ENCODE measurements around the gene IRF9. TPM values are rescaled to one million over a fixed set of nuclear protein-coding genes. Genes with fewer than 3 reads are reported as not detected.

The IRF9 gene
- total and polyA plus RNA-seq, 2 of the 13 experiments (the other 11 are each of a cell fraction or from before 2014, with no cell fraction given): 14.9 to 49.7 TPM

GRCh38 chr14:24136684-24137528, 24.2 kb upstream of the IRF9 start (continued):
- TF ChIP-seq, protein P1, sequence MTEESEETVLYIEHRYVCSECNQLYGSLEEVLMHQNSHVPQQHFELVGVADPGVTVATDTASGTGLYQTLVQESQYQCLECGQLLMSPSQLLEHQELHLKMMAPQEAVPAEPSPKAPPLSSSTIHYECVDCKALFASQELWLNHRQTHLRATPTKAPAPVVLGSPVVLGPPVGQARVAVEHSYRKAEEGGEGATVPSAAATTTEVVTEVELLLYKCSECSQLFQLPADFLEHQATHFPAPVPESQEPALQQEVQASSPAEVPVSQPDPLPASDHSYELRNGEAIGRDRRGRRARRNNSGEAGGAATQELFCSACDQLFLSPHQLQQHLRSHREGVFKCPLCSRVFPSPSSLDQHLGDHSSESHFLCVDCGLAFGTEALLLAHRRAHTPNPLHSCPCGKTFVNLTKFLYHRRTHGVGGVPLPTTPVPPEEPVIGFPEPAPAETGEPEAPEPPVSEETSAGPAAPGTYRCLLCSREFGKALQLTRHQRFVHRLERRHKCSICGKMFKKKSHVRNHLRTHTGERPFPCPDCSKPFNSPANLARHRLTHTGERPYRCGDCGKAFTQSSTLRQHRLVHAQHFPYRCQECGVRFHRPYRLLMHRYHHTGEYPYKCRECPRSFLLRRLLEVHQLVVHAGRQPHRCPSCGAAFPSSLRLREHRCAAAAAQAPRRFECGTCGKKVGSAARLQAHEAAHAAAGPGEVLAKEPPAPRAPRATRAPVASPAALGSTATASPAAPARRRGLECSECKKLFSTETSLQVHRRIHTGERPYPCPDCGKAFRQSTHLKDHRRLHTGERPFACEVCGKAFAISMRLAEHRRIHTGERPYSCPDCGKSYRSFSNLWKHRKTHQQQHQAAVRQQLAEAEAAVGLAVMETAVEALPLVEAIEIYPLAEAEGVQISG (CRISPR knock-in tag; IDR thresholded peaks at IDR 0.05): peak; percentile 13; the same call in 1 of the 2 replicates
- peak; percentile 87 for TF ChIP-seq ZKSCAN5 (CRISPR knock-in tag; IDR thresholded peaks at IDR 0.05)
- no peak for TF ChIP-seq ZNF83 (CRISPR knock-in tag; IDR thresholded peaks at IDR 0.05; ENCODE audit: borderline replicate concordance)
- no peak for TF ChIP-seq ELF4 (CRISPR knock-in tag; IDR thresholded peaks at IDR 0.05; ENCODE audit: borderline replicate concordance)
- TF ChIP-seq, protein P2, sequence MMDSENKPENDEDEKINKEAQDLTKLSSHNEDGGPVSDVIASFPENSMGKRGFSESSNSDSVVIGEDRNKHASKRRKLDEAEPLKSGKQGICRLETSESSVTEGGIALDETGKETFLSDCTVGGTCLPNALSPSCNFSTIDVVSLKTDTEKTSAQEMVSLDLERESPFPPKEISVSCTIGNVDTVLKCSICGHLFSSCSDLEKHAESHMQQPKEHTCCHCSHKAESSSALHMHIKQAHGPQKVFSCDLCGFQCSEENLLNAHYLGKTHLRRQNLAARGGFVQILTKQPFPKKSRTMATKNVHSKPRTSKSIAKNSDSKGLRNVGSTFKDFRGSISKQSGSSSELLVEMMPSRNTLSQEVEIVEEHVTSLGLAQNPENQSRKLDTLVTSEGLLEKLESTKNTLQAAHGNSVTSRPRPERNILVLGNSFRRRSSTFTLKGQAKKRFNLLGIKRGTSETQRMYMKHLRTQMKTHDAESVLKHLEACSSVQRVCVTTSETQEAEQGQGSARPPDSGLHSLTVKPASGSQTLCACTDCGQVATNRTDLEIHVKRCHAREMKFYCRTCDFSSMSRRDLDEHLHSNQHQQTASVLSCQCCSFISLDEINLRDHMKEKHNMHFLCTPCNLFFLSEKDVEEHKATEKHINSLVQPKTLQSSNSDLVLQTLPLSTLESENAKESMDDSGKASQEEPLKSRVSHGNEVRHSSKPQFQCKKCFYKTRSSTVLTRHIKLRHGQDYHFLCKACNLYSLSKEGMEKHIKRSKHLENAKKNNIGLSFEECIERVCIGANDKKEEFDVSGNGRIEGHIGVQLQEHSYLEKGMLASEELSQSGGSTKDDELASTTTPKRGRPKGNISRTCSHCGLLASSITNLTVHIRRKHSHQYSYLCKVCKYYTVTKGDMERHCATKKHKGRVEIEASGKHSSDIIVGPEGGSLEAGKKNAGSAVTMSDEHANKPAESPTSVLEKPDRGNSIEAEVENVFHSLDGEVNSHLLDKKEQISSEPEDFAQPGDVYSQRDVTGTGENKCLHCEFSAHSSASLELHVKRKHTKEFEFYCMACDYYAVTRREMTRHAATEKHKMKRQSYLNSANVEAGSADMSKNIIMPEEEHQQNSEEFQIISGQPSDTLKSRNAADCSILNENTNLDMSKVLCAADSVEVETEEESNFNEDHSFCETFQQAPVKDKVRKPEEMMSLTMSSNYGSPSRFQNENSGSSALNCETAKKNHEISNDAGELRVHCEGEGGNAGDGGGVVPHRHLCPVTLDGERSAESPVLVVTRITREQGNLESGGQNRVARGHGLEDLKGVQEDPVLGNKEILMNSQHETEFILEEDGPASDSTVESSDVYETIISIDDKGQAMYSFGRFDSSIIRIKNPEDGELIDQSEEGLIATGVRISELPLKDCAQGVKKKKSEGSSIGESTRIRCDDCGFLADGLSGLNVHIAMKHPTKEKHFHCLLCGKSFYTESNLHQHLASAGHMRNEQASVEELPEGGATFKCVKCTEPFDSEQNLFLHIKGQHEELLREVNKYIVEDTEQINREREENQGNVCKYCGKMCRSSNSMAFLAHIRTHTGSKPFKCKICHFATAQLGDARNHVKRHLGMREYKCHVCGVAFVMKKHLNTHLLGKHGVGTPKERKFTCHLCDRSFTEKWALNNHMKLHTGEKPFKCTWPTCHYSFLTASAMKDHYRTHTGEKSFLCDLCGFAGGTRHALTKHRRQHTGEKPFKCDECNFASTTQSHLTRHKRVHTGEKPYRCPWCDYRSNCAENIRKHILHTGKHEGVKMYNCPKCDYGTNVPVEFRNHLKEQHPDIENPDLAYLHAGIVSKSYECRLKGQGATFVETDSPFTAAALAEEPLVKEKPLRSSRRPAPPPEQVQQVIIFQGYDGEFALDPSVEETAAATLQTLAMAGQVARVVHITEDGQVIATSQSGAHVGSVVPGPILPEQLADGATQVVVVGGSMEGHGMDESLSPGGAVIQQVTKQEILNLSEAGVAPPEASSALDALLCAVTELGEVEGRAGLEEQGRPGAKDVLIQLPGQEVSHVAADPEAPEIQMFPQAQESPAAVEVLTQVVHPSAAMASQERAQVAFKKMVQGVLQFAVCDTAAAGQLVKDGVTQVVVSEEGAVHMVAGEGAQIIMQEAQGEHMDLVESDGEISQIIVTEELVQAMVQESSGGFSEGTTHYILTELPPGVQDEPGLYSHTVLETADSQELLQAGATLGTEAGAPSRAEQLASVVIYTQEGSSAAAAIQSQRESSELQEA (CRISPR knock-in tag; IDR thresholded peaks at IDR 0.05; ENCODE audit: not compliant biosample characterization): peak; percentile 16
- TF ChIP-seq SP1 (IDR thresholded peaks at IDR 0.05): peak; percentile 53; the same call in 1 of the 2 replicates
- TF ChIP-seq SP1 (CRISPR knock-in tag; IDR thresholded peaks at IDR 0.05): no peak; the same call in 1 of the 2 replicates
- peak; percentile 7; the same call in 1 of the 2 replicates for TF ChIP-seq ETV5 (CRISPR knock-in tag; IDR thresholded peaks at IDR 0.05; ENCODE audit: borderline replicate concordance)
- no peak for TF ChIP-seq ZNF326 (CRISPR knock-in tag; IDR thresholded peaks at IDR 0.05; ENCODE audit: borderline replicate concordance)
- no peak for TF ChIP-seq ZNF225 (CRISPR knock-in tag; IDR thresholded peaks at IDR 0.05)
- peak; percentile 35; the same call in 1 of the 2 replicates for TF ChIP-seq ZNF253 (CRISPR knock-in tag; IDR thresholded peaks at IDR 0.05; ENCODE audit: borderline replicate concordance)
- peak; percentile 83 for TF ChIP-seq ZNF776 (CRISPR knock-in tag; IDR thresholded peaks at IDR 0.05)
- TF ChIP-seq KDM2A (CRISPR knock-in tag; IDR thresholded peaks at IDR 0.05; ENCODE audit: borderline replicate concordance, low read depth): 0 out of 2 replicates have a peak, but pooled peaks have one; percentile 56
- TF ChIP-seq RARG (CRISPR knock-in tag; IDR thresholded peaks at IDR 0.05; ENCODE audit: low read depth): 0 out of 2 replicates have a peak, but pooled peaks have one; percentile 77
- no peak; the same call in 1 of the 2 replicates for TF ChIP-seq NCOA2 (CRISPR knock-in tag; IDR thresholded peaks at IDR 0.05)
- TF ChIP-seq ZNF746 (CRISPR knock-in tag; IDR thresholded peaks at IDR 0.05): no peak
- TF ChIP-seq JUN (CRISPR knock-in tag; IDR thresholded peaks at IDR 0.05): 0 out of 2 replicates have a peak, but pooled peaks have one; percentile 21

Measured in HepG2 (cell line).